Right lobe of liver (tissue), 4 donors: ENCODE results near the gene ICE2.

ENCODE experiments used
- POLR2A ChIP-seq: fragments of 450-650 bp; IDR thresholded peaks from one replicate; pipeline ENCODE4 v1.6.1; 2017; ENCODE audit warnings: antibody characterized with exemption, mild to moderate bottlenecking
- TF ChIP-seq, protein P1 (sequence below), 4 donors: fragments of 200-600 bp in 3 of 4; fragments of 450-650 bp in 1 of 4; IDR thresholded peaks; one replicate each; pipeline versions ENCODE4 v1.5.1 to v1.8.0; 2016 to 2022; ENCODE audit warnings: antibody characterized with exemption in 4 of 4, mild to moderate bottlenecking in 2 of 4
- donor health status: DM: no; HTN: no; CAD: no.
- donor health status: DM: no; HTN: no; CAD: no.
- donor health status: DM: no; HTN: yes; CAD: no.

DNA sequence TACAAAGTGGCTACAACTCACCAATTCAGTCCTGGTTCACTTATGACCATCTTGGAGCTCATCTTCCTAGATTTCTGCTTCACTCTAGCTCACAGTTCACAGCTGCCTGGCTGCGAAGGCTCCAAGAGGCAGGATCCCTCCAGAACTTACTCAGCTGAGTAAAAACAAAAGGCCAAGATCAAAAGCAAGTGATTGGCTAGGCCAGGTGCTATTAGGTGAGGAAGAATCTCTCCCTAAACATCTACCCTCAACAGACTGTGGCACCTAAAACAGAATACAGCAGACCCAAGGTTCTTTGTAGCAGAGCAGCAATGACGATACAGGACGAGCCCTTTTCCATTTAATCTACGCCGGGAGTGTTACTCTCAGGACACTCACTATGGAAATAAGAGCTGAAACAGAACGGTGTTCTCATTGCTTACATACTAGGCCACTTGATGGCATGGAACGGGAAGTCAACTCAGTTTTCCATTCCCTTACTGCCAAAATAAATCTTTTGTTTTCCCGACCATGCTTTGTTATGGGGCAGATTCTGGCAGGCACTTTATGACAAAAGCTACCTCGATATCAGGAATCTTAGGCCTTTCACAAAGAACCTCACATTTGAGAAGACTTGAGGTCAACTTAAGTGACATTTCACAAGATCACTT, 901 bp downstream of the ICE2 start:
- TF ChIP-seq, protein P1, sequence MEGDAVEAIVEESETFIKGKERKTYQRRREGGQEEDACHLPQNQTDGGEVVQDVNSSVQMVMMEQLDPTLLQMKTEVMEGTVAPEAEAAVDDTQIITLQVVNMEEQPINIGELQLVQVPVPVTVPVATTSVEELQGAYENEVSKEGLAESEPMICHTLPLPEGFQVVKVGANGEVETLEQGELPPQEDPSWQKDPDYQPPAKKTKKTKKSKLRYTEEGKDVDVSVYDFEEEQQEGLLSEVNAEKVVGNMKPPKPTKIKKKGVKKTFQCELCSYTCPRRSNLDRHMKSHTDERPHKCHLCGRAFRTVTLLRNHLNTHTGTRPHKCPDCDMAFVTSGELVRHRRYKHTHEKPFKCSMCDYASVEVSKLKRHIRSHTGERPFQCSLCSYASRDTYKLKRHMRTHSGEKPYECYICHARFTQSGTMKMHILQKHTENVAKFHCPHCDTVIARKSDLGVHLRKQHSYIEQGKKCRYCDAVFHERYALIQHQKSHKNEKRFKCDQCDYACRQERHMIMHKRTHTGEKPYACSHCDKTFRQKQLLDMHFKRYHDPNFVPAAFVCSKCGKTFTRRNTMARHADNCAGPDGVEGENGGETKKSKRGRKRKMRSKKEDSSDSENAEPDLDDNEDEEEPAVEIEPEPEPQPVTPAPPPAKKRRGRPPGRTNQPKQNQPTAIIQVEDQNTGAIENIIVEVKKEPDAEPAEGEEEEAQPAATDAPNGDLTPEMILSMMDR (IDR thresholded peaks at IDR 0.05) = no peak
- TF ChIP-seq POLR2A = no peak
